ENCODE results near the gene NFIB. TPM values are rescaled to one million over a fixed set of nuclear protein-coding genes. Genes with fewer than 3 reads are reported as not detected.
A peak's percentile ranks its signal among the peaks of the same experiment; 100 is the strongest.

Gene NFIB
- total and polyA plus RNA-seq, 2 donors from 2014 or later: 15.6 to 112 TPM

DNA sequence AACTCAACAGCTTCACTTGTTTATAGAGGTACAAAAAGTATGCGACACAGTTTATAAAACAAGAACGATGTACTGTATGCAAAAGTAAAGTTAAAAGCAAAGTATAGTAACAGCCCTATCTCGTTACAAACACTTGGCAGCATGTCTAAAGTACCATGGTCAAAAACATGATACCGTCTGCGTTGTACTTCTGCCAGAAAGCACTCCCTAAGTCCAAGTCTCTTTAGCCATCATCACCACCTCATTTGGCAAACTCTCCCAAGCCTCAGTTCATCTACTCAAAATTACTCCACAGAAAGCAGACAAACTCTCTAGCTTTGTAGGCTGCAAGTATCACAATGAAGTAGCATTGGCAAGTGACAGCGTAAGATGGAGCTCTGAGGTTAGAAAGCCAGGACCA, 73.4 kb downstream of the NFIB start:
- Histone ChIP-seq H3K36me3 (ENCODE audit: control insufficient read depth in 2 of 3, insufficient read depth in 3 of 3, low read length in 3 of 3) (no peaks in the 10 kb centered on the region), H3K27ac (ENCODE audit: low read depth in 2 of 2, low read length in 2 of 2) (no peak overlapping the region), H3K9ac (ENCODE audit: low read length in 3 of 3) (no peak overlapping the region), H3K4me1 (ENCODE audit: control insufficient read depth in 2 of 3, insufficient read depth in 2 of 3, low read depth in 1 of 3, low read length in 3 of 3) (peaks cover 0 to 21% (median 12%) of the 10 kb centered on the region in 3 donors), H3K9me3 (ENCODE audit: control insufficient read depth in 2 of 3, insufficient read depth in 1 of 3, low read length in 3 of 3) (no peaks in the 10 kb centered on the region), H3K4me3 (ENCODE audit: low read length in 3 of 3) (no peak overlapping the region), H3K27me3 (ENCODE audit: control insufficient read depth, insufficient read depth, low read length) (no peaks in the 10 kb centered on the region)
- intact Hi-C loops (cut with DNase I): no loop called here
- FAIRE-seq: no peak
- TF ChIP-seq, protein P1, sequence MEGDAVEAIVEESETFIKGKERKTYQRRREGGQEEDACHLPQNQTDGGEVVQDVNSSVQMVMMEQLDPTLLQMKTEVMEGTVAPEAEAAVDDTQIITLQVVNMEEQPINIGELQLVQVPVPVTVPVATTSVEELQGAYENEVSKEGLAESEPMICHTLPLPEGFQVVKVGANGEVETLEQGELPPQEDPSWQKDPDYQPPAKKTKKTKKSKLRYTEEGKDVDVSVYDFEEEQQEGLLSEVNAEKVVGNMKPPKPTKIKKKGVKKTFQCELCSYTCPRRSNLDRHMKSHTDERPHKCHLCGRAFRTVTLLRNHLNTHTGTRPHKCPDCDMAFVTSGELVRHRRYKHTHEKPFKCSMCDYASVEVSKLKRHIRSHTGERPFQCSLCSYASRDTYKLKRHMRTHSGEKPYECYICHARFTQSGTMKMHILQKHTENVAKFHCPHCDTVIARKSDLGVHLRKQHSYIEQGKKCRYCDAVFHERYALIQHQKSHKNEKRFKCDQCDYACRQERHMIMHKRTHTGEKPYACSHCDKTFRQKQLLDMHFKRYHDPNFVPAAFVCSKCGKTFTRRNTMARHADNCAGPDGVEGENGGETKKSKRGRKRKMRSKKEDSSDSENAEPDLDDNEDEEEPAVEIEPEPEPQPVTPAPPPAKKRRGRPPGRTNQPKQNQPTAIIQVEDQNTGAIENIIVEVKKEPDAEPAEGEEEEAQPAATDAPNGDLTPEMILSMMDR (IDR thresholded peaks at IDR 0.05; ENCODE audit: borderline replicate concordance, extremely low read depth, insufficient read depth): no peak
- no peak for DNase-seq

DNA sequence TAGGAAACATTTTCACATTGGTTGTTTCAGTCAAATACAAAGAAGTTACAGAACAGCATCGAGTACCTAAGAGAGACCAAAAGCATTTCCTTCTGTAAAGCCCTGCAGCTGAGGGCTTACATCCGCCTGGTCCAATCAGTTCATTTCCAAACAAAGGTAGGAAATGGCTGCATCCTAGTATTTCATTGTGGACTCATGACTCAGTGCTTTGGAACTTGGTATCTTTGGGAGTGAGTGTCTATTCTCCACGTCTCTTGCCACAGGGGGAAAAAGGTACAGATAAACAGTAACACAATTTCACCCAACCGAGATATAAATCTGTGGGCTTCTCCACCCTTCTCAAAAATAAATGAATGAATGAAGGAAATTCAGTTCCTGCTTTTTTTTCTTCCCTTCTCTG, 75.4 kb downstream of the NFIB start:
- no peak overlapping the region for H3K9ac ChIP-seq (ENCODE audit: low read length in 3 of 3)
- peaks cover 0 to 26% (median 10%) of the 10 kb centered on the region in 3 donors for H3K4me1 ChIP-seq (ENCODE audit: control insufficient read depth in 2 of 3, insufficient read depth in 2 of 3, low read depth in 1 of 3, low read length in 3 of 3)
- intact Hi-C loops (cut with DNase I): no loop called here
- FAIRE-seq (no peak), DNase-seq (peak in 1 of 5 donors; percentile 45)
- no peaks in the 10 kb centered on the region for H3K9me3 ChIP-seq (ENCODE audit: control insufficient read depth in 2 of 3, insufficient read depth in 1 of 3, low read length in 3 of 3)
- H3K4me3 ChIP-seq (ENCODE audit: low read length in 3 of 3): no peak overlapping the region
- H3K27me3 ChIP-seq (ENCODE audit: control insufficient read depth, insufficient read depth, low read length): no peaks in the 10 kb centered on the region
- no peak overlapping the region for H3K27ac ChIP-seq (ENCODE audit: low read depth in 2 of 2, low read length in 2 of 2)
- H3K36me3 ChIP-seq (ENCODE audit: control insufficient read depth in 2 of 3, insufficient read depth in 3 of 3, low read length in 3 of 3): no peaks in the 10 kb centered on the region
- TF ChIP-seq, protein P1 (IDR thresholded peaks at IDR 0.05; ENCODE audit: borderline replicate concordance, extremely low read depth, insufficient read depth): no peak

DNA sequence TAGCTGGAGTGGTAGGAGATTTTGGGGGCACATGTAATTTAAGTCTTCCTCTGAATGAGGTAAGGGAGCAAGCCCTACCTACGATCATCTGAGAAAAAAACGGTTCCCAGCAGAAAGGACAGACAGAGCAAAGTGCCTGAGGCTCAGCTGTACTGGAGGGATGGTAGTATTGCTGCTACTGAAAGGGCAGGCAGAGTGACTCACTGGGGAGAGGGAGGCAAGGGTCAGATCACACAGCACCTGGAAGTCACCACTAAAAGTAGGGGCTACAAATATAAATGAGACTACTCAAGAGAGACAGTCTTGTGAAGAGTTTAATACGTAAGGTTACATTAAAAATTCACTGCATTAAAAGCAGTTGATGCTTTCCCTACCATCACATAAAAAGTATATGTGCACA, 75.9 kb downstream of the NFIB start:
- H3K9me3 ChIP-seq (ENCODE audit: control insufficient read depth in 2 of 3, insufficient read depth in 1 of 3, low read length in 3 of 3): no peaks in the 10 kb centered on the region
- H3K36me3 ChIP-seq (ENCODE audit: control insufficient read depth in 2 of 3, insufficient read depth in 3 of 3, low read length in 3 of 3): no peaks in the 10 kb centered on the region
- H3K27ac ChIP-seq (ENCODE audit: low read depth in 2 of 2, low read length in 2 of 2): peak overlapping the region in 1 of 2 donors; percentile 29
- FAIRE-seq: no peak
- H3K4me1 ChIP-seq (ENCODE audit: control insufficient read depth in 2 of 3, insufficient read depth in 2 of 3, low read depth in 1 of 3, low read length in 3 of 3): peaks cover 0 to 26% (median 10%) of the 10 kb centered on the region in 3 donors
- H3K27me3 ChIP-seq (ENCODE audit: control insufficient read depth, insufficient read depth, low read length): no peaks in the 10 kb centered on the region
- no peak overlapping the region for H3K9ac ChIP-seq (ENCODE audit: low read length in 3 of 3)
- TF ChIP-seq, protein P1 (IDR thresholded peaks at IDR 0.05; ENCODE audit: borderline replicate concordance, extremely low read depth, insufficient read depth): no peak
- no peak for DNase-seq
- no peak overlapping the region for H3K4me3 ChIP-seq (ENCODE audit: low read length in 3 of 3)
- intact Hi-C loops (cut with DNase I): no loop called here

DNA sequence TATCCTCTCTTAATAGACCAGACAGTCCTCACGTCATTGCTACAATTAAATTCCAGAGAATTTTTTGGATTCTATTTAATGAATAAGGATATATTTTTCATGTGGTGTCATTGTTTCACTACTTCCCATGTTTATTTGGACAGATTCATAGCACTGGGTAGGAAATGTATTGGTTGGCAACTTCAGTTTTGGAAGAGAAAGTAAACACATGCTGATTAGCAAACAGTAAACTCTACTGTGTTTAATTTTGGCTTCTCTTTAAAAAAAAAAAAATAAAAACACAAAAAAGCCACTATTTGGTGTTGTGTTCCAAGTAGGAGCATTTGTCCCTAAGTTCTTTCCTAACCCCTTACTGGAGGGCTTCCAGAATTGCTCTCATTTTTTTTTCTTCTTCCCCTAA, 77.3 kb downstream of the NFIB start:
- intact Hi-C loops (cut with DNase I): no loop called here
- Histone ChIP-seq H3K4me3 (ENCODE audit: low read length in 3 of 3) (no peak overlapping the region), H3K27ac (ENCODE audit: low read depth in 2 of 2, low read length in 2 of 2) (no peak overlapping the region), H3K36me3 (ENCODE audit: control insufficient read depth in 2 of 3, insufficient read depth in 3 of 3, low read length in 3 of 3) (no peaks in the 10 kb centered on the region), H3K9ac (ENCODE audit: low read length in 3 of 3) (no peak overlapping the region), H3K27me3 (ENCODE audit: control insufficient read depth, insufficient read depth, low read length) (no peaks in the 10 kb centered on the region), H3K9me3 (ENCODE audit: control insufficient read depth in 2 of 3, insufficient read depth in 1 of 3, low read length in 3 of 3) (no peaks in the 10 kb centered on the region), H3K4me1 (ENCODE audit: control insufficient read depth in 2 of 3, insufficient read depth in 2 of 3, low read depth in 1 of 3, low read length in 3 of 3) (peaks cover 0 to 26% (median 10%) of the 10 kb centered on the region in 3 donors)
- TF ChIP-seq, protein P1 (IDR thresholded peaks at IDR 0.05; ENCODE audit: borderline replicate concordance, extremely low read depth, insufficient read depth): no peak
- DNase-seq: no peak
- FAIRE-seq: peak; percentile 52

Data from kidney (tissue), 14 donors.